HEK293 (cell line): Measurements from ENCODE around the gene PRRT2.

ENCODE experiments used
- BCL11A ChIP-seq: fragments of 450-650 bp; formaldehyde crosslinking; IDR thresholded peaks from 2 replicates; pipeline ENCODE4 v1.5.1; 2016; ENCODE audit warnings: low read depth, missing biosample characterization, missing genetic modification characterization
- CTCF ChIP-seq: fragments of 450-650 bp; formaldehyde crosslinking; IDR thresholded peaks from 2 replicates; pipeline ENCODE4 v1.5.1; 2016; ENCODE audit warnings: missing biosample characterization, missing genetic modification characterization
- RBAK ChIP-seq: fragments of 450-650 bp; formaldehyde crosslinking; IDR thresholded peaks from 2 replicates; pipeline ENCODE4 v1.5.1; 2016; ENCODE audit warnings: missing biosample characterization, missing genetic modification characterization
- REST ChIP-seq: fragments of 450-650 bp; formaldehyde crosslinking; IDR thresholded peaks from 2 replicates; pipeline ENCODE4 v1.5.1; 2016; ENCODE audit warnings: missing biosample characterization, missing genetic modification characterization
- YY1 ChIP-seq: fragments of 450-650 bp; formaldehyde crosslinking; IDR thresholded peaks from 2 replicates; pipeline ENCODE4 v1.5.1; 2018; ENCODE audit warnings: missing biosample characterization, missing genetic modification characterization
- ZBTB7A ChIP-seq: fragments of 450-650 bp; formaldehyde crosslinking; IDR thresholded peaks from 2 replicates; pipeline ENCODE4 v1.5.1; 2016; ENCODE audit warnings: low read depth, missing biosample characterization, missing genetic modification characterization
- ZNF274 ChIP-seq, 2 experiments: fragments of 200-500 bp in 1 of 2; fragments of 450-650 bp in 1 of 2; sonication (Bioruptor generic) in 1 of 2; formaldehyde crosslinking in 1 of 2; IDR thresholded peaks; 2 replicates each; pipeline versions ENCODE4 v1.5.1 to v1.6.1; 2014 to 2016; ENCODE audit warnings: borderline replicate concordance in 1 of 2, inconsistent platforms in 1 of 2, low read length in 1 of 2, missing biosample characterization in 1 of 2, missing genetic modification characterization in 1 of 2
- ZNF335 ChIP-seq: fragments of 450-650 bp; formaldehyde crosslinking; conservative IDR thresholded peaks from 2 replicates; pipeline ENCODE4 v1.5.1; 2016; ENCODE audit warnings: missing biosample characterization, missing genetic modification characterization
- ZNF558 ChIP-seq: fragments of 450-650 bp; formaldehyde crosslinking; IDR thresholded peaks from 2 replicates; pipeline ENCODE4 v1.5.1; 2016; ENCODE audit warnings: missing biosample characterization, missing genetic modification characterization
- ZNF626 ChIP-seq: fragments of 450-650 bp; sonication (Bioruptor Pico); formaldehyde crosslinking; IDR thresholded peaks from 2 replicates; pipeline ENCODE4 v1.5.1; 2018; ENCODE audit warnings: missing biosample characterization, missing genetic modification characterization, inconsistent platforms

GRCh38 chr16:29850998-29851397, 39.0 kb downstream of the PRRT2 start:
- TF ChIP-seq RBAK (tag by site-specific recombination), result no peak
- TF ChIP-seq CTCF (tag by site-specific recombination), result no peak
- no peak for TF ChIP-seq ZNF626 (tag by site-specific recombination)
- TF ChIP-seq ZBTB7A, result no peak
- TF ChIP-seq ZNF558 (tag by site-specific recombination), result no peak
- no peak for TF ChIP-seq ZNF274 (IDR thresholded peaks at IDR 0.05; ENCODE audit: low read length)
- no peak for TF ChIP-seq ZNF274 (tag by site-specific recombination; IDR thresholded peaks at IDR 0.05; ENCODE audit: borderline replicate concordance)
- no peak for TF ChIP-seq REST
- no peak for TF ChIP-seq ZNF335 (tag by site-specific recombination)
- TF ChIP-seq BCL11A (tag by site-specific recombination), result no peak
- TF ChIP-seq YY1 (tag by site-specific recombination), result no peak
